Fibroblast of villous mesenchyme (primary cell): ENCODE results near the gene GPR183. TPM values are rescaled to one million over a fixed set of nuclear protein-coding genes. Genes with fewer than 3 reads are reported as not detected.

ENCODE experiments used
- DNase-seq: peaks from one replicate; pipeline ENCODE4 v3.0.0-alpha.2; 2010; ENCODE audit warnings: low read depth
- H3K4me3 ChIP-seq: 2 replicates; pipeline ENCODE4 v1.5.1; 2011; ENCODE audit warnings: low read depth, mild to moderate bottlenecking, low read length
- total RNA-seq: library from RNA; depleted of rRNA; stranded (reverse); fragments of >200 nt; gene quantifications from 2 replicates; pipeline ENCODE4 v1.2.3, GENCODE V29; 2012
- TF ChIP-seq, protein P1 (sequence below): IDR thresholded peaks from 2 replicates; pipeline ENCODE4 v1.5.1; 2012; ENCODE audit warnings: low read depth, mild to moderate bottlenecking, low read length; ENCODE audit not compliant: insufficient read depth

Gene GPR183
- total RNA-seq, 1 donor = 0.86 TPM

DNA sequence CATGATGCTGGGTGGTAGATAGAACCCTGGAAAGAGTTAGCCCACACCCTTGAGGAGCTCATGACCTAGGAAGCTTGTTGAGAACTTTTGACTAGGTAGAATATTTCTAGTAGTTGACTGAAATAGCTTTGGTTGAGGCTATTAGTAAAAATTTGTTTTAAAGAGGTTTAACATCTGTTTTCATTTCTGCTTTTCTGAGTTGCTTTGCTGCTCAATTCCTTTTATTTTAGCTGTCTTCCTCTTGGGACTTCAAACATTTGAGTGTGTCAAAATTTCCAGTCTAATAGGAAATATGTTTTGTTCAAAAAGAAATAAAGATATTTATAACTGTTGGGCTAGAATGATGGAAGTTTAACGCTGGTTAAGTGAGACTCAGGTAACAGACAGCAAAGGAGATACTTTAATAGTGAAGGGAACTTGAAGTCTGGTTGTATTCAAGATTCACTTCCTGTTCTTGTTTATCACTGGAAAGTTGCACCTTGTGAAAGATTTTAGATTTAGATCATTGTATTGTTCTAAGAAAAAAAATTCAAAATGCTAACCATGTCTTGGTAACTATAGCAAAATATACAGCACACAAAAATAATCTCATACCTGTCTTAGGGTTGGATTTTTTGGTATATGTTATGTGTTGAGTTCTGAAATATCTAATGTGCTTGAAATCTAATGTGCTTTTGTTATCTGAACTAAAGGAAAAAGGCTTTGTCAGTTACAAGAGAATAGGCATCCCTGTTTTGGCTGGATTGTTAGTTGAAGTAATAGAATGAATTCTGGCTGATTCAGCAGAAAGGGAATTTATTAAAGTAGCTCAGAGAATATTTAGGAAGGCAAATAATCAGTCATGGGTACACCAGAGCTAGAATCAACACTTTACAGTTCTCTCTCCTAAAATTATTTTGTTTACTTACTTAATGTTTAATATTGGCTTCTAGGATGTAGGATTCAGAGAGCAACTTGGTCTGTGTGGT lies 24.7 kb downstream of the GPR183 start:
- H3K4me3 ChIP-seq = no peak overlapping the region
- DNase-seq = no peak
- TF ChIP-seq, protein P1, sequence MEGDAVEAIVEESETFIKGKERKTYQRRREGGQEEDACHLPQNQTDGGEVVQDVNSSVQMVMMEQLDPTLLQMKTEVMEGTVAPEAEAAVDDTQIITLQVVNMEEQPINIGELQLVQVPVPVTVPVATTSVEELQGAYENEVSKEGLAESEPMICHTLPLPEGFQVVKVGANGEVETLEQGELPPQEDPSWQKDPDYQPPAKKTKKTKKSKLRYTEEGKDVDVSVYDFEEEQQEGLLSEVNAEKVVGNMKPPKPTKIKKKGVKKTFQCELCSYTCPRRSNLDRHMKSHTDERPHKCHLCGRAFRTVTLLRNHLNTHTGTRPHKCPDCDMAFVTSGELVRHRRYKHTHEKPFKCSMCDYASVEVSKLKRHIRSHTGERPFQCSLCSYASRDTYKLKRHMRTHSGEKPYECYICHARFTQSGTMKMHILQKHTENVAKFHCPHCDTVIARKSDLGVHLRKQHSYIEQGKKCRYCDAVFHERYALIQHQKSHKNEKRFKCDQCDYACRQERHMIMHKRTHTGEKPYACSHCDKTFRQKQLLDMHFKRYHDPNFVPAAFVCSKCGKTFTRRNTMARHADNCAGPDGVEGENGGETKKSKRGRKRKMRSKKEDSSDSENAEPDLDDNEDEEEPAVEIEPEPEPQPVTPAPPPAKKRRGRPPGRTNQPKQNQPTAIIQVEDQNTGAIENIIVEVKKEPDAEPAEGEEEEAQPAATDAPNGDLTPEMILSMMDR = no peak

DNA sequence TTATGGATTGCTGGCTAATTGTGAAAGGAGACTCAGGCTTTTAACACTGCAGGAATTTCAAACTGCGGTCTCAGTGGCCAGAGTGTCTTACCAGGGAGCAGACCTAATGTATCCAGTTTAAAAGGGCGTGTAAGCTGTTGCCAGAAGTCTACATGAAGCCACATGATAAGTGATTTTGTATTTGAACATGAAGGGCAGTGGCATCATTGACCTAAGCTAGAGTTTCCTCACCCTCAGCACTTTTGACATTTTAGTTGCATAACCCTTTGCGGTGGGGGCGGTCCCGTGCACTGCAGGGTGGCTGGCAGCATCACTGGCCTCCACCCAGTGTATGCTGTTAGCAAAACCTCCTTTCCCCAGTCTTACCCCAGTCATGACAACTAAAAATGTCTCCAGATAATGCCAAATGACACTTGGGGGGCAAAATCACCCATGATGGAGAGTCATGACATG lies 25.4 kb downstream of the GPR183 start:
- H3K4me3 ChIP-seq = no peak overlapping the region
- peak; percentile 53 for DNase-seq

DNA sequence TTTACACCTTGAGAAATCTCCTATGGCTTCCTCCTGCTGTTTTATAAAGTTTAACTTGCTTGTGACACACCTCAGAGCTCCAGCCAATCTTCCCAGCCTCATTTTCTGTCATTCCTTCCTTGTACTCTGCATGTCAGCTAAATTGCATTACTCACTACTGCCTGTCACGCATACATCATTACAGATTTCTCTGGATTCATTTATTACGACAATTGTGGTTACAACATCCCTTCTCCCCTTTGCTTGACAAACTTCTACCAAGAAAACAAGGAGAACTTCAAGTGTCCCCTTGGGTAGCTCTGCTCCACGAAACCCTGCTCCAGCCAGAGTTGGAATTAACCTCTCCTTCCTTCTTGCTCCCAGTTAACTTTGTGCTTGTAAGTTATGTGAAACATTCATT lies 27.0 kb downstream of the GPR183 start:
- H3K4me3 ChIP-seq = no peak overlapping the region
- DNase-seq = peak; percentile 31
- TF ChIP-seq, protein P1 = no peak

More for the DNA sequence above, 25.4 kb downstream of the GPR183 start:
- TF ChIP-seq, protein P1 = no peak

DNA sequence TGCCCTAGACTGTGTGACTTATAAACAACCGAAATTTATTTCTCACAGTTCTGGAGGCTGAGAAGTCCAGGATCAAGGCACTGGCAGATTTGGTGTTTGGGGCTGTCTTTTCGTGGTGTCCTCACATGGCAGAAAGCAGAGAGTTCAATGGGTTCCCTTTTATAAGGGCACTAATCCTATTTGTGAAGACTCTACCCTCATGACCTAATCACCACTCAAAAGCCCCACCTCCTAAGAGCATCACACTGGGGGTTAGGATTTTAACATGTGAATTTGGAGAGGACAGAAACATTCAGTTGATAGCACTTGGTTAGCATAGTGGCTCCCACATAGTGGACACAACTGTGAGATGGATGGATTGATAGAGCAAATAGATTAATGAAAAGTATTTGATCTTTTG lies 27.6 kb downstream of the GPR183 start:
- no peak overlapping the region for H3K4me3 ChIP-seq
- TF ChIP-seq, protein P1 = no peak
- DNase-seq = no peak

DNA sequence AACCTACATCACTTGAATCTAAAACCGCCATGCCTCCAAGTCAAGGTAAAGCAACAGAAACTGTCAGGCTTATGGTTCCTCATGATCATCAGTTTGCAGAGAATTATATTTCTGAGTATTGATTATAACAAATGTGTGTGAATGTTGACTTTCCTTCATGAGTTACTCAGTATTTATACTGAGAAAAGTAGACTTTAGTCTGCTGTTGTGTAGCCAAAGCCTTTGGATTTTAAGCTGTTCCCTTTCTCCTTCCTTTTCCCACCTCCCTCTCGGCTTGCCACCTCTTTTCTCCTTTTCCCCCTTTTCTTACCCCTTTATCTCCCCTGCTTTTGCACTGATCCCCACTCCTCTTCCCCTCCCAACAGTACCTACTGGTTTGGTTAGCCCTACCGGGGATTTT lies 28.4 kb downstream of the GPR183 start:
- TF ChIP-seq, protein P1 = no peak
- H3K4me3 ChIP-seq = no peak overlapping the region
- no peak for DNase-seq

DNA sequence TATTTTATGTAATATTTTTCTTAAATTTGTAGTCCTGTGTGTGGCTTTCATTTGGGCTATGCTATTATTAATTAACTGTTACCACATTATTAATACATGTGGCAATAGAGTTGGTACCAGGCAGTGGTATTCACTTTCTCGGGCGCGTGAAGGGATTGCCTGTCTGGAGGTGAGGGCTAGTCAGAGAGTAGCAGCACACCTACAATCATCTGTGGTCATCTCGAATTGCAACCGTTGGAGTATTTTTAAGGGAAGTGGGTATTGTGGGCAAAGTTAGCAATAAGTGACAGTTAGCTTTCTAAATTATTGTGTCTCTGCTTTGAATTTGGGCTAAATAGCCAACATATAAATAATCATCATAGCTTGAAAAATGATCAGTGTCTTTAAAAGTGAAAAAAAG lies 29.0 kb downstream of the GPR183 start:
- DNase-seq = no peak
- no peak overlapping the region for H3K4me3 ChIP-seq
- TF ChIP-seq, protein P1 = no peak

DNA sequence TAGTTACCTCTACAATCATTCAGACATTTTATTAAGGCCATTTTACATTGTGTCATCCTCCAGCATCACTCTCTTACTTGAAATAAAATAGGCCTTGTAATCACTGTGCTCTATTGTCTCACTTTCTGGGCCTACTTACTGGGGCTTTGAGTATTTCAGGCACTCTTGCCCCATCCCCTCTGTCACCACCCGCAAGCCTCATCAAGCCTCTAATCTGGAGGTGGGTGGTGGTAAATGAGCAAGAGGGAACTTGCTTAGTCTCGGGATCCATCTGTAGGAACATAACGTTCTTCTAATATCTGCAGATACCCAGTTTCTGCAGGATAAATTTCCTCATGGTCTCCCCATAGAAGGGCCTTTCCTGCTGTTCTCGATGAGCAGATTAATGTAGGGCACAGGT lies 29.6 kb downstream of the GPR183 start:
- TF ChIP-seq, protein P1 = no peak
- no peak for DNase-seq
- H3K4me3 ChIP-seq = no peak overlapping the region
